Measurements from ENCODE around the gene IL15RA.
"Not testable (repeated sequence)": the region's sequence is repeated elsewhere in the genome, so short reads cannot be mapped to it uniquely, and the experiment has no call there.

Gene IL15RA

DNA sequence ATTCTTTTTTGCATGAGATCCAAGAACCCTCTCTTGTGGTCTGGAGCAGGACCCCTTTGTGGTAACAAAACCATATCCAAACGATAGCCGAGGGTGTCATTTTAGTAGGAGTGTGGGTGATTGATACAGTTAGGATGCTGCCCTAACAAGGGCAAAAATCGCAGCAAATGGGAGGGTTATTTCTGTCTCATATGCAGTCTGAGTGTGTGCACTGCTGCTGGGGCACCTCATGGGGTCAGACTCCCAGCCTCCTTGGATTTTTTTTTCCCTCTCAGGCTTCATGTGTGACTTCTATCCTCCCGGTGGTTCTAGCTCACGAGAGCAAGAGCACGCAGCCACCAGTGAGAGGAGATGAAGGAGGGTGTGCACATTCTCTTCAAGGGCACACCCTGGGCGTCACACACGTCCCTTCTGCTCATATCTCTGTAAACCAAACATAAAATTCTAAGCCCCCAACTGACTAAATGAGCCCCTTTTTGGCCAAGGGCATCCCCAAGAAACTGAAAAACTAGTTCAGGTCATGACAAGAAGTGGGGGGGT is 28.6 kb upstream of the IL15RA start:
- DNase-seq: no peak

DNA sequence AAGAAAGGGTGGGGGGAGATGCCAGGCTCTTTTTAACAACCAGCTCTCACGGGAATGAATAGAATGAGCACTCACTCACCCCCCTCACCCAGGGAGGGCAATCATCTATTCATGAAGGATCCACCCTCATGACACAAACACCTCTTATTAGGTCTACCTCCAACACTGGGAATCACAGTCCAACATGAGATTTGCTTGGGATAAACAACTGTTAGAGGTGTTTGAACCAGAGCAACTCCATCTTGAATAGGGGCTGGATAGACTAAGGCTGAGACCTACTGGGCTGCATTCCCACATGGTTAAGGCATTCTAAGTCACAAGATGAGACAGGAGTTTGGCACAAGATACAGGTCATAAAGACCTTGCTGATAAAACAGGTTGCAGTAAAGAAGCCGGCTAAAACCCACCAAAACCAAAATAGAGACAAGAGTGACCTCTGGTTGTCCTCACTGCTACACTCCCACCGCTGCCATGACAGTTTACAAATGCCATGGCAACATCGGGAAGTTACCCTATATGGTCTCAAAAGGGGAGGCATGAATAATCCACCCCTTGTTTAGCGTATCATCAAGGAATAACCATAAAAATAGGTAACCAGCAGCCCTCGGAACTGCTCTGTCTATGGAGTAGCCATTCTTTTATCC is 27.9 kb upstream of the IL15RA start:
- not testable (repeated sequence) for DNase-seq

GRCh38 chr10:6002809-6003510 is 25.6 kb upstream of the IL15RA start:
- DNase-seq: no peak

DNA sequence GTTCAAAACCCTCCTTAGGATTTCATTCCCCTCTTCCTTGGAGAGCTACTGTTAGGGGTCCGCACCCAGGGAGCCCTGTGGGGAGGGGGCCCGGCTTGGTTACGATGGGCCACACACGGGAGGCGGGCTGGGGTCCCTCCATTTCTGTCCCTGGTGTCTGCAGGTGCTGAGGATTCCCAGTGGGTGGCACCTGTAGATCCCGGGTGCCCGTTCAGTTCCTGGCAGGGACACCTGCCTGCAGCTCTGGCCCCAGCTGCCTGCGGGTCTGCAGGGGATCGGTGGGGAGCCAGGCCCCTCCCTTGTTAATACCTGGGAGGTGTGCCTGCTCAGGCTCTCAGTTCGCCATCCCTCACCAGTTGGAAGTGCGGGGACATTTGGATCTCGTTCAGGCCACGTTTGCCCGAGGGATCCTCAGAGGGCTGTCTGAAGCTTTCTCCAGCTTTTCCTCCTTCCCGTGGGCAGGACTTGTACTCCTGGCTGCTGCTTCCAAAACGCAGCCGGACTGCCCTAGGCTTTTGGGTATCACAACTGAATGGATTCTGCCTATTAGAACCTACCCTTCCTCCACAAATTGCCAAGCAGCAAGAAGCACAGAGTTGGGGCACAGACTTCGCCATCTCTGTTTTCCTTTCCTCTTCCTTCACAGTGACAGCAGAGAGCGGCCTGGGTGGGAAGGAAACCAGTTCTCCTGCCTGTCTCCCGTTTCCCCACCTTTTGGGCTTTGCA is 22.3 kb upstream of the IL15RA start:
- no peak for DNase-seq

DNA sequence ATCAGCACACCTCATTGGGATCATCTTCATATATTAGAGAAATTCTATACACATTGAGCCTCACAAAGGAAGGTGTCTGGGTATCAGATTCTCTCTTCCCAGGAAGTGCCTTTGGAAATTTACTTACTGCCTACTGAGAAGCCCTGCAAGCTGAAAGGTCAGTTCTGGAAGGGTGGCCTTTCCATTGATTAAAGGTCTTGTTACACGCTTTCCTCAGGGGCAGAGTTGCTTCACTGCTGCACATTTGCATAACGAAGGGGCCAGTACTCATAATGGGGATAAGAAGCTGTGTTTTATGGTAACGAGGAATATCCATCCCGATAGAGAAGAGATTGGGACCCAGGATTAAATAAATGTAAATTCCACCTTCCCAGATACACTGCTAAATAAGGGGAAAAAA is 19.4 kb upstream of the IL15RA start:
- no peak for DNase-seq

GRCh38 chr10:5992398-5992797 is 15.1 kb upstream of the IL15RA start:
- no peak for DNase-seq

DNA sequence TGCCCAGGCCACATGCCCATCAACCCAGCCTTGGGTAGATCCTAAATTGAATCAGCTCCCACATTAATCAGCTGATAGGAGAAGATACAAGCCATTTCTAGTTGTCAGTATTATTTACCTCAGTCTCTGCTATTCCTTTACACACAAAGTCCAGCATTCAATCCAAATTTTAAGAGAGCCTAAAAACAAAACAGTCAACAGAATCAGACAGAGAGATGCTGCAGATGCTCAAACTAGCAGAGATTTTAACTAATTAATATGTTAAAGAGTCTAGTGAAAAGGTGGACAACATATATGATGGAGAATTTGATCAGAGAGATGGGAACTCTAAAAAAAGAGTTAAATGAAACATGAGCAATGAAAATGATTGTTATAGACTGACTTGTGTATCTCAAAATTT is 14.4 kb upstream of the IL15RA start:
- no peak for DNase-seq

DNA sequence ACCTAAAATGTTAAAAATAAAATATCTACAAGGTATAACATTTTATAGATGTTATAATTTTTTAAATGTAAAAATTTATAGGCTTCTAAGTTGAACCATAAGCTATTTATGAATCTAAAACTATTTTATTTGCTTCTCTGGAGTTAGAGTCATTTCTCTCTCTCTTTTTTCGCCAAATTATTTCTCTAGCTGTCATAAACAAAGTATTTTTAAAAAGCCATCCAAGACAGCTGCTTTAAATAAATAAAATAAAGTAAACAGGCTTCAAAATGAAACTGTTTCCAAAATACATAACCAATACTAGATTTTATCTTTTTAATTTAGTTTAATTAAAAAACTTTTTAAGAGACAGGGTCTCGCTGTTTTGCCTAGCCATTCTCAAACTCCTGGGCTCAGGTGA is 12.4 kb upstream of the IL15RA start:
- DNase-seq: no peak

DNA sequence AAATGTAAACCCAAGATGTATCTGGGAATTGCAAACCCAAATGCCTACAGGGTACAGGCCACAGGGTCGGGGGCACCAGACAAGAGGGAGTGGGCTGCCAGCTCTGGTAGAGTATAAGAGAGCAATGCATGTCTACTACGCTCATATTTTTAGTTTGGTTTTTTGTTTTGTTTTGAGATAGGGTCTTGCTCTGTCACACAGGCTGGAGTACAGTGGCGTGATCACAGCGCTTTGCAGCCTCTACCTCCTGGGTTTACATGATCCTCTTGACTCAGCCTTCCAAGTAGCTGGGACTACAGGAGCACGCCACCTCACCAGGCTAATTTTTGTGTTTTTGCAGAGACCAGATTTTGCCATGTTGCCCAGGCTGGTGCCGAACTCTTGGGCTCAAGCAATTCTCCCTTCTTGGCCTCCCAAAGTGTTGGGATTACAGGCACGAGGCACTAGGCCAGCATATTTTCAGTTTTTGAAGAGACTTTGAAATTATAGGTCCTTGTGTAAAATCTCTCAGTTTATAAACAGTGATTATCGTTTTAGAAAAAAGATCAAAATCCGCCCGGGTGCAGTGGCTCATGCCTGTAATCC is 11.1 kb upstream of the IL15RA start:
- no peak for DNase-seq

DNA sequence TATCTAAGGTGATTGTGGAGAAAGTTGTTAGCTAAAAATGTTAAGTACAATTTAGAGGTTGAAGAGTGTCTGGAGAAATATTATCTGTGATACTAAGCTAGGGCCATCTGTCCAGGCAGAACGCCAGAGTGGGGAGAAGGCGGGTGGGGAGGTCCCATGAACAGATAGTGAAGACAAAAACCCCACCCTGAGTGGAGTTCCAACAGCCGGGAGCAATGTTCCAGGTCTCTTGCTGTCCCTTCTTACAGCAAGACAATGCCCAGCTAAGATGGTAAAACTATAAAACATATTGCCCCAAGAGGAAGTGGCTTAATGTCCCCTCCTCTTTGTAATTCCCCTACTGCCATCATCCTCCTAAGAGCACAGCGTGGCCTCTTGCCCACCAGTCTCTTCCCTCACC is 10.4 kb upstream of the IL15RA start:
- DNase-seq: no peak

- DNase-seq: no peak
Observed at GRCh38 chr10:5985029-5985428, 7.7 kb upstream of the IL15RA start.

DNA sequence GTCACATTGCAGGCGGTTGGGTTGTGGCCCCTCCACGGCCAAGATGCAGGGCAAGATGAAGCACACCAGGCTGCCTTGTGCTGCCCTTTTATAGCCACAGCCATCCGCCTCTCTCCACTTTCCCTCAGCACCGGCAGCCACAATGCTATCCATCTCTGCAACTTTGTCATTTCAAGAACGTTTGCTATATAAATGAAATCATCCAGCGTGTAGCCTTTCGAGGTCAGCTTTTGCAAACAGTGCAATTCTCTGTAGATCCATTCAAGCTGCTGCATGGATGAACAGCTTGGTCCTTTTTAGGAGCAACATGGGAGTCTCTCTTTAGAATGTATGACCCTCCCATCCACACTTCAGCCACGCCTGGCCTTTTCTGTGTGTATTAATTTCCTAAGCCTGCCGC is 6.4 kb upstream of the IL15RA start:
- DNase-seq: no peak

GRCh38 chr10:5981529-5981928 is 4.2 kb upstream of the IL15RA start:
- no peak for DNase-seq

GRCh38 chr10:5978230-5978489 is 817 bp upstream of the IL15RA start:
- DNase-seq: no peak

- peak; percentile 23 for DNase-seq
Observed at GRCh38 chr10:5976512-5977470, 552 bp downstream of the IL15RA start.

GRCh38 chr10:5975641-5976473 is 1.5 kb downstream of the IL15RA start:
- no peak for DNase-seq

DNA sequence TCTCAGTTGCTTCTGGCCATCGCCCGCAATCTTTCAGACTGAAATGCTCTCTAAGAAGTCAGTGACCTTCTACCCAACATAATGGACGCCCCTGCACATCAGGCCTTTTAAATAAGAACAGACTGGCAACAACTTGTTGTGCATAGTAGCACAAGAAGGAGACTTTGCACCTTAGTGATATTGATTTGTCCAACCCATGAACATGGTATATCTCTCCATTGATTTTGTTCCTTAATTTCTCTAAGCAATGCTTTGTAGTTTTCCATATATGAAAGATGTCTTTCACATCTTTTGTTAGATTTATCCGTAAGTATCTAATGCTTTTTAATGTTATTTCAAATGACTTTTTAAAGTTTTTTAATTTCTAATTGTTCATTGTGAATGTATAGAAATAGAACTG is 4.3 kb downstream of the IL15RA start:
- no peak for DNase-seq

DNA sequence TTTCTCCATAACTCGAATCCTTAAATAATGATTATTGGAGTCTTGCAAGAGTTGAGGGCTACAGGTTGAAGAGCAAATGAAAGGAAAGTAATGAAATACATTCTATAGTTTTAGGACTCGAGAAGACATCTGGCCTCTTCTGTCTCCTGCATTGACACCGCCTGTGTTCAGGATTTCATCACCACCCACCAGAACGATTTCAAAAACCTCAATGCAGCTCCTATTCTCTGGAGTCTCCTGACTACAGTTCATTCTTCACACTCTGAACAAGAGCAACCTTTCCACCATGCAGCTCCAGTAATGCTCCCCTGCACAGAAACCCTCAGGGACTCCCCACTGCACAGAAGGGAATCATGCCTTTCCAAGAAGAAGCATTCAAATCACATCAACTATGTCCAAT is 5.5 kb downstream of the IL15RA start:
- no peak for DNase-seq

DNA sequence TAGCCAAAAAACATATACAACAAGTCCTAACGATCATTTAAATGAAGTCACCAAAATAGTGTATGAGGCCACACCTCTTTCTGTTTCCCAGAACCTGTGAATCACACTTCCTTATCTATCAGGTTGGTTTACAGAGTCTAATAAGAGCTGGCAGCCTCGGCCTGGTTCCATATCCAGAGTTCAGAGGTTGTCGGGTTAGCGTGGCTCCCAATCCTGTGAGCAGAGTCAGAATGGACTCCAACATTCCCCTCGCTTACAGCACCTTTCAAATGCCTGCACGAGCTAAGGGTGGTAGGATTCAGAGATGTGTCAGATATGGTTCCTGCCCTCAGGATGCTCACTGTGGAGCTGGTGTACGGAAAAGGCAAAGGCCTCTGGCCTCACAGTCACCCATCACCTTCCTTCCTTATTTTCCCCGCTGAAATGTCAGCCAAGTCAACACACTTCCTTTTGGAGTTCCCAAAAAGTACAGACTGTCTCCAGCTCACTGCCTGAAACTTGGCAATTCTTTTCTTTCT is 6.0 kb downstream of the IL15RA start:
- DNase-seq: no peak

DNA sequence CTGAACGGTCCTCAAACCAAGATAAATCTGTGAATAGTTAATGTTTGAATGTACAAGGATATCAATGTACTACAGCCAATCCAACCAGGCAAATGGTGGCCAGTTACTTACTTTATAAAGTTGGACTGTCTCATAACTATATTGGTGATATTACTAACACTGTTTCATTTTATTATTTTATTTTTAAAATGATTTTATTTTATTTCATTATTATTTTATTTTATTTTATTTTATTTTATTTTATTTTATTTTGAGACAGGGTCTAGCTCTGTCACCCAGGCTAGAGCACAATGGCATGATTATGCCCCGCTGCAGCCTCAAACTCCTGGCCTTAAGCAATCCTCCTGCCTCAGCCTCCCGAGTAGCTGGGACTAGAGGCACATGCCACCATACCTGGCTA is 6.8 kb downstream of the IL15RA start:
- no peak for DNase-seq

GRCh38 chr10:5970066-5970465 is 7.3 kb downstream of the IL15RA start:
- no peak for DNase-seq

All from HCEC 1CT (cell line).